PC-9 (cell line): ENCODE data around the gene ARF3.

Source experiments
- CTCF ChIP-seq: fragments of 200-600 bp; sonication (generic); conservative IDR thresholded peaks from 2 replicates; pipeline ENCODE4 v1.6.1; 2017; ENCODE audit warnings: mixed run types, antibody characterized with exemption, mild to moderate bottlenecking, moderate library complexity
- EZH2 ChIP-seq: fragments of 200-600 bp; sonication (generic); IDR thresholded peaks from 2 replicates; pipeline ENCODE4 v1.8.0; 2017; ENCODE audit warnings: antibody characterized with exemption, low read depth

- no peak for TF ChIP-seq EZH2
- TF ChIP-seq CTCF: no peak
Observed at GRCh38 chr12:48982397-48983080, 25.3 kb upstream of the ARF3 start.
